ENCODE measurements around the gene MAGEA9. TPM values are rescaled to one million over a fixed set of nuclear protein-coding genes. Genes with fewer than 3 reads are reported as not detected.
"Not testable (repeated sequence)": the region's sequence is repeated elsewhere in the genome, so short reads cannot be mapped to it uniquely, and the experiment has no call there.

The MAGEA9 gene
- polyA plus RNA-seq (2013, experiment 1 of 2) = not detected
- polyA plus RNA-seq (2013, experiment 2 of 2) = not detected

GRCh38 chrX:149781727-149782126 lies at the start of gene MAGEA9:
Gene MAGEA9, plus strand, starts transcription at chrX:149781930. Its CDS starts 4,281 bp downstream, at chrX:149786211.
- not testable (repeated sequence) for H3K9ac ChIP-seq (ENCODE audit: low read depth, low read length); H3K27ac ChIP-seq (ENCODE audit: low read depth, low read length); H3K4me1 ChIP-seq (ENCODE audit: insufficient read depth, low read length); H3K27me3 ChIP-seq (ENCODE audit: insufficient read depth, low read length); H3K36me3 ChIP-seq (ENCODE audit: insufficient read depth, low read length); H3K9me3 ChIP-seq (ENCODE audit: insufficient read depth, low read depth, low read length); H3K4me3 ChIP-seq (ENCODE audit: low read length)
- WGBS = no CpG with 5 or more reads among the region's 14 CpGs

- not testable (repeated sequence) for H3K27ac ChIP-seq (ENCODE audit: low read depth, low read length); H3K9me3 ChIP-seq (ENCODE audit: insufficient read depth, low read depth, low read length); H3K36me3 ChIP-seq (ENCODE audit: insufficient read depth, low read length); H3K4me1 ChIP-seq (ENCODE audit: insufficient read depth, low read length); H3K9ac ChIP-seq (ENCODE audit: low read depth, low read length); H3K4me3 ChIP-seq (ENCODE audit: low read length); H3K27me3 ChIP-seq (ENCODE audit: insufficient read depth, low read length)
- WGBS = no CpG with 5 or more reads among the region's 6 CpGs
Measured at GRCh38 chrX:149742269-149742668, 39.5 kb upstream of the MAGEA9 start.

GRCh38 chrX:149746390-149747007 lies 35.2 kb upstream of the MAGEA9 start:
- H3K27ac ChIP-seq (ENCODE audit: low read depth, low read length); H3K27me3 ChIP-seq (ENCODE audit: insufficient read depth, low read length); H3K36me3 ChIP-seq (ENCODE audit: insufficient read depth, low read length); H3K9me3 ChIP-seq (ENCODE audit: insufficient read depth, low read depth, low read length); H3K4me1 ChIP-seq (ENCODE audit: insufficient read depth, low read length); H3K9ac ChIP-seq (ENCODE audit: low read depth, low read length); H3K4me3 ChIP-seq (ENCODE audit: low read length): not testable (repeated sequence)
- WGBS = no CpG with 5 or more reads among the region's 6 CpGs

- Histone ChIP-seq H3K9me3 (ENCODE audit: insufficient read depth, low read depth, low read length) (no peaks in the 10 kb centered on the region), H3K9ac (ENCODE audit: low read depth, low read length) (no peak overlapping the region), H3K4me3 (ENCODE audit: low read length) (no peak overlapping the region), H3K36me3 (ENCODE audit: insufficient read depth, low read length) (no peaks in the 10 kb centered on the region), H3K4me1 (ENCODE audit: insufficient read depth, low read length) (no peaks in the 10 kb centered on the region), H3K27ac (ENCODE audit: low read depth, low read length) (no peak overlapping the region), H3K27me3 (ENCODE audit: insufficient read depth, low read length) (no peaks in the 10 kb centered on the region)
- WGBS = 95% methylated on average over 8 of the region's 8 CpGs
Measured at GRCh38 chrX:149757206-149758067, 24.3 kb upstream of the MAGEA9 start.

- no peak overlapping the region for H3K9ac ChIP-seq (ENCODE audit: low read depth, low read length)
- no peak overlapping the region for H3K4me3 ChIP-seq (ENCODE audit: low read length)
- 96% methylated on average over 17 of the region's 18 CpGs for WGBS
- H3K27ac ChIP-seq (ENCODE audit: low read depth, low read length) = no peak overlapping the region
- H3K9me3 ChIP-seq (ENCODE audit: insufficient read depth, low read depth, low read length) = no peaks in the 10 kb centered on the region
- H3K4me1 ChIP-seq (ENCODE audit: insufficient read depth, low read length) = no peaks in the 10 kb centered on the region
- no peaks in the 10 kb centered on the region for H3K36me3 ChIP-seq (ENCODE audit: insufficient read depth, low read length)
- no peaks in the 10 kb centered on the region for H3K27me3 ChIP-seq (ENCODE audit: insufficient read depth, low read length)
Measured at GRCh38 chrX:149758068-149758714, 23.5 kb upstream of the MAGEA9 start.

- 92% methylated on average over 16 of the region's 17 CpGs for WGBS
- not testable (repeated sequence) for H3K9ac ChIP-seq (ENCODE audit: low read depth, low read length); H3K4me3 ChIP-seq (ENCODE audit: low read length)
Measured at GRCh38 chrX:149758715-149759078, 23.0 kb upstream of the MAGEA9 start.

GRCh38 chrX:149759824-149760223 lies 21.9 kb upstream of the MAGEA9 start:
- Histone ChIP-seq H3K27me3 (ENCODE audit: insufficient read depth, low read length) (no peaks in the 10 kb centered on the region), H3K9me3 (ENCODE audit: insufficient read depth, low read depth, low read length) (no peaks in the 10 kb centered on the region), H3K9ac (ENCODE audit: low read depth, low read length) (no peak overlapping the region), H3K4me3 (ENCODE audit: low read length) (no peak overlapping the region), H3K27ac (ENCODE audit: low read depth, low read length) (no peak overlapping the region), H3K4me1 (ENCODE audit: insufficient read depth, low read length) (no peaks in the 10 kb centered on the region), H3K36me3 (ENCODE audit: insufficient read depth, low read length) (no peaks in the 10 kb centered on the region)
- 91% methylated on average over 7 of the region's 7 CpGs for WGBS

More at GRCh38 chrX:149758715-149759078, 23.0 kb upstream of the MAGEA9 start:
- H3K36me3 ChIP-seq (ENCODE audit: insufficient read depth, low read length); H3K9me3 ChIP-seq (ENCODE audit: insufficient read depth, low read depth, low read length); H3K27ac ChIP-seq (ENCODE audit: low read depth, low read length); H3K4me1 ChIP-seq (ENCODE audit: insufficient read depth, low read length); H3K27me3 ChIP-seq (ENCODE audit: insufficient read depth, low read length): not testable (repeated sequence)

GRCh38 chrX:149760965-149761364 lies 20.8 kb upstream of the MAGEA9 start:
- WGBS = no CpG with 5 or more reads among the region's 3 CpGs
- H3K27ac ChIP-seq (ENCODE audit: low read depth, low read length) = no peak overlapping the region
- H3K36me3 ChIP-seq (ENCODE audit: insufficient read depth, low read length) = no peaks in the 10 kb centered on the region
- no peaks in the 10 kb centered on the region for H3K4me1 ChIP-seq (ENCODE audit: insufficient read depth, low read length)
- H3K27me3 ChIP-seq (ENCODE audit: insufficient read depth, low read length) = no peaks in the 10 kb centered on the region
- no peak overlapping the region for H3K9ac ChIP-seq (ENCODE audit: low read depth, low read length)
- H3K4me3 ChIP-seq (ENCODE audit: low read length) = no peak overlapping the region
- H3K9me3 ChIP-seq (ENCODE audit: insufficient read depth, low read depth, low read length) = no peaks in the 10 kb centered on the region

- not testable (repeated sequence) for H3K4me3 ChIP-seq (ENCODE audit: low read length); H3K4me1 ChIP-seq (ENCODE audit: insufficient read depth, low read length); H3K27me3 ChIP-seq (ENCODE audit: insufficient read depth, low read length); H3K36me3 ChIP-seq (ENCODE audit: insufficient read depth, low read length); H3K9ac ChIP-seq (ENCODE audit: low read depth, low read length); H3K27ac ChIP-seq (ENCODE audit: low read depth, low read length); H3K9me3 ChIP-seq (ENCODE audit: insufficient read depth, low read depth, low read length)
- WGBS = 92% methylated on average over 17 of the region's 22 CpGs
Measured at GRCh38 chrX:149761858-149762674, 19.7 kb upstream of the MAGEA9 start.

GRCh38 chrX:149762696-149763614 lies 18.8 kb upstream of the MAGEA9 start:
- H3K36me3 ChIP-seq (ENCODE audit: insufficient read depth, low read length) = no peaks in the 10 kb centered on the region

More at GRCh38 chrX:149762696-149763614, 18.8 kb upstream of the MAGEA9 start:
- H3K27ac ChIP-seq (ENCODE audit: low read depth, low read length) = no peak overlapping the region
- no peaks in the 10 kb centered on the region for H3K27me3 ChIP-seq (ENCODE audit: insufficient read depth, low read length)
- no peak overlapping the region for H3K4me3 ChIP-seq (ENCODE audit: low read length)
- WGBS = 84% methylated on average over 5 of the region's 11 CpGs
- no peak overlapping the region for H3K9ac ChIP-seq (ENCODE audit: low read depth, low read length)
- H3K9me3 ChIP-seq (ENCODE audit: insufficient read depth, low read depth, low read length) = no peaks in the 10 kb centered on the region
- H3K4me1 ChIP-seq (ENCODE audit: insufficient read depth, low read length) = no peaks in the 10 kb centered on the region

Data from HUES64 (cell line).